Endothelial cell of umbilical vein (primary cell): ENCODE data around the gene PPP1R10.

Experiments
- CTCF ChIP-seq, 2 donors: IDR thresholded peaks; 1 replicate in 1 of 2; 2 replicates in 1 of 2; pipeline ENCODE4 v1.5.1; 2011; ENCODE audit warnings: low read length in 2 of 2, mild to moderate bottlenecking in 2 of 2, moderate library complexity in 2 of 2, control low read depth in 1 of 2, inconsistent platforms in 1 of 2, low read depth in 1 of 2; ENCODE audit not compliant: insufficient read depth in 1 of 2; ENCODE audit errors: extremely low read depth in 1 of 2
- EZH2 ChIP-seq: IDR thresholded peaks from 2 replicates; pipeline ENCODE4 v1.6.1; 2012; ENCODE audit warnings: borderline replicate concordance, low read depth, mild to moderate bottlenecking, moderate library complexity, low read length, inconsistent platforms; ENCODE audit not compliant: severe bottlenecking
- JUN ChIP-seq: IDR thresholded peaks from 2 replicates; pipeline ENCODE4 v1.6.1; 2011; ENCODE audit warnings: borderline replicate concordance, low read depth; ENCODE audit not compliant: insufficient read length, insufficient read depth
- MYC ChIP-seq: IDR thresholded peaks from one replicate; pipeline ENCODE4 v1.6.1; 2011; ENCODE audit warnings: mild to moderate bottlenecking, low read depth, low read length
- POLR2A ChIP-seq: IDR thresholded peaks from 2 replicates; pipeline ENCODE4 v1.6.1; 2012; ENCODE audit warnings: low read depth, mild to moderate bottlenecking, control low read depth, low read length

DNA sequence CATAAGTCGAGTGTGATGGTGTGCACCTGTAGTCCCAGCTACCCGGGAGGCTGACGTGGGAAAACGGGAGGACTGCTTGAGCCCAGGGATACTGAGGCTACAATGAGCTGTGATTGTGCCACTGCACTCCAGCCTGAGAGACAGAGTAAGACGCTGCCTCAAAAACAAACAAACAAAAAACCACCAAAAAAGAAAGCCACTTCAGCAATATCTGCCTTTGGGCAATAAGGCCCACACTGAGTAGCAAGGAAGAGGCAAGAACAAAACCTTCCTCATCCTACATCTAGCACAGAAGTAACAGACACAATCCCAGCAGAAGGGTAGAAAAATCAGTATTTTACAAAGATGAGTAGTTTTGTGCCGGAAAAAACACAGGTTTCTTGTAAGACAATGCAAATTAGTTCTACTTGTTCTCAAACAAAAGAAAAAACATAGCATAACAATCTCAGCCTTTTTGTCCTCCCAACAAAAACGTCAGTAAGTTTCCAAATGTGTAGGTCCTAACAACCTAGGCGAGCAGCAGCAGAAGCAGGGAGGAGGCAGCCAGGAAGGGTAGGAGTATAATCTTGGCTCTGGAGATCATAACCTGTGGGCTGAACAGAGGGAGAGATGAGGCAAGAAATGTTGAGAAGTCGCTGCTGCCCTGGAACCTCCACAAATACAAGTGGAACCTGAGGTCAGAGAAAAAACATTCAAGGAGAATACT is 5.7 kb downstream of the PPP1R10 start:
- no peak for TF ChIP-seq EZH2
- TF ChIP-seq JUN, result no peak
- TF ChIP-seq CTCF (IDR thresholded peaks at IDR 0.05; ENCODE audit: extremely low read depth in 1 of 2, insufficient read depth in 1 of 2, low read depth in 1 of 2, low read length in 2 of 2), result no peak
- no peak for TF ChIP-seq POLR2A
- TF ChIP-seq MYC, result no peak
